Astrocyte (in vitro differentiated cells and primary cell): ENCODE measurements around the gene NAA20. TPM values are rescaled to one million over a fixed set of nuclear protein-coding genes. Genes with fewer than 3 reads are reported as not detected.

ENCODE experiments used
- DNase-seq: peaks from one replicate; pipeline ENCODE4 v3.0.0-alpha.2; 2010; ENCODE audit warnings: low read depth
- FAIRE-seq: peaks from 2 replicates; lab custom pipeline; 2011; peaks lifted over from hg19 to GRCh38; lab: Jason Lieb, UNC
- H2AFZ ChIP-seq: 2 replicates; pipeline ENCODE4 v1.6.0; 2012; ENCODE audit warnings: low read depth, low read length, inconsistent platforms
- H3K27ac ChIP-seq: 2 replicates; pipeline ENCODE4 v1.5.1; 2011; ENCODE audit warnings: low read depth, low read length, inconsistent platforms
- H3K27me3 ChIP-seq: 2 replicates; pipeline ENCODE4 v1.6.0; 2011; ENCODE audit warnings: low read length, inconsistent platforms; ENCODE audit not compliant: insufficient read depth
- H3K36me3 ChIP-seq: 2 replicates; pipeline ENCODE4 v1.5.1; 2011; ENCODE audit warnings: low read length, inconsistent platforms; ENCODE audit not compliant: insufficient read depth
- H3K4me1 ChIP-seq: 2 replicates; pipeline ENCODE4 v1.5.1; 2011; ENCODE audit warnings: low read length, inconsistent platforms; ENCODE audit not compliant: insufficient read depth
- H3K4me2 ChIP-seq: 2 replicates; pipeline ENCODE4 v1.6.0; 2012; ENCODE audit warnings: low read length, inconsistent platforms
- H3K4me3 ChIP-seq: 2 replicates; pipeline ENCODE4 v1.5.1; 2011; ENCODE audit warnings: low read depth, mild to moderate bottlenecking, low read length, inconsistent platforms; ENCODE audit not compliant: insufficient read depth
- H3K79me2 ChIP-seq: 2 replicates; pipeline ENCODE4 v1.6.0; 2012; ENCODE audit warnings: mild to moderate bottlenecking, low read length, inconsistent platforms; ENCODE audit not compliant: insufficient read depth
- H3K9ac ChIP-seq: 2 replicates; pipeline ENCODE4 v1.6.0; 2012; ENCODE audit warnings: mild to moderate bottlenecking, low read length, inconsistent platforms
- H3K9me3 ChIP-seq: 2 replicates; pipeline ENCODE4 v1.5.1; 2012; ENCODE audit warnings: low read depth, mild to moderate bottlenecking, low read length, inconsistent platforms; ENCODE audit not compliant: insufficient read depth
- H4K20me1 ChIP-seq: 2 replicates; pipeline ENCODE4 v1.6.0; 2012; ENCODE audit warnings: low read length, inconsistent platforms; ENCODE audit not compliant: insufficient read depth
- H3K27ac Mint-ChIP-seq: one replicate; pipeline ENCODE4 v1.8.0; 2021; ENCODE audit warnings: mild to moderate bottlenecking, mixed read lengths; ENCODE audit not compliant: unreplicated experiment
- H3K27me3 Mint-ChIP-seq: one replicate; pipeline ENCODE4 v1.8.0; 2021; ENCODE audit warnings: low read depth, mixed read lengths; ENCODE audit not compliant: unreplicated experiment
- H3K36me3 Mint-ChIP-seq: one replicate; pipeline ENCODE4 v1.8.0; 2021; ENCODE audit warnings: low read depth, mixed read lengths; ENCODE audit not compliant: unreplicated experiment
- H3K4me1 Mint-ChIP-seq: one replicate; pipeline ENCODE4 v1.8.0; 2021; ENCODE audit warnings: low read depth, mixed read lengths; ENCODE audit not compliant: unreplicated experiment
- H3K4me3 Mint-ChIP-seq: one replicate; pipeline ENCODE4 v1.8.0; 2021; ENCODE audit warnings: mild to moderate bottlenecking, moderate library complexity, mixed read lengths; ENCODE audit not compliant: unreplicated experiment
- H3K9me3 Mint-ChIP-seq: one replicate; pipeline ENCODE4 v1.8.0; 2021; ENCODE audit warnings: mild to moderate bottlenecking, mixed read lengths; ENCODE audit not compliant: unreplicated experiment
- EZH2 ChIP-seq: IDR thresholded peaks from 2 replicates; pipeline ENCODE4 v1.6.1; 2012; ENCODE audit warnings: mild to moderate bottlenecking, low read length, inconsistent platforms; ENCODE audit not compliant: insufficient read depth
- total RNA-seq: library from RNA; stranded (reverse); gene quantifications from 2 replicates; pipeline ENCODE4 v1.2.1, GENCODE V29; 2021
- TF ChIP-seq, protein P1 (sequence below): IDR thresholded peaks from 2 replicates; pipeline ENCODE4 v1.5.1; 2011; ENCODE audit warnings: low read depth, mild to moderate bottlenecking, inconsistent platforms, low read length, moderate library complexity; ENCODE audit not compliant: insufficient read depth

The NAA20 gene
- total RNA-seq, 1 donor from 2014 or later = 73.0 TPM

DNA sequence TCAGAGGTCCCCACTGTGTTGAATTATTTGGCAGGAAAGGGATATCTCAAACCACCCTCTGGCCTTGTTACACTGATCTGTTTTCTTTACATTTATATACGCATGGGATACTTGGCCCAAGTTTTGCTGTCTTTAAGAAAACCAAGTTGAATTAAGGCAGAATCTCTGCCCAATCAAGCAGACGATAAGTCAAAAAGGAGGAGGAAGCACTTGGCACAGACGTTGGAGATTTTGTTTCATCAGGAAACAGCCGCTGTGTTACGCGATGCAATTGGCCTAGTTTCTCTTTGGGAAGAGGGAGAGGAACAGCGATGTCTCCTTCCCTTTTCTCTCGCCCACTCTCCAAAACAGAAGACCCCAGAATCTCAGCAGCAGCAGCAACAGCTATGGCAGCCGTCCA lies 20.2 kb upstream of the NAA20 start:
- H3K27ac ChIP-seq = no peak overlapping the region
- peaks cover 46% of the 10 kb centered on the region for H3K79me2 ChIP-seq
- peaks cover 44% of the 10 kb centered on the region for H3K36me3 ChIP-seq
- no peak overlapping the region for H3K4me2 ChIP-seq
- no peaks in the 10 kb centered on the region for H3K9me3 ChIP-seq
- TF ChIP-seq, protein P1, sequence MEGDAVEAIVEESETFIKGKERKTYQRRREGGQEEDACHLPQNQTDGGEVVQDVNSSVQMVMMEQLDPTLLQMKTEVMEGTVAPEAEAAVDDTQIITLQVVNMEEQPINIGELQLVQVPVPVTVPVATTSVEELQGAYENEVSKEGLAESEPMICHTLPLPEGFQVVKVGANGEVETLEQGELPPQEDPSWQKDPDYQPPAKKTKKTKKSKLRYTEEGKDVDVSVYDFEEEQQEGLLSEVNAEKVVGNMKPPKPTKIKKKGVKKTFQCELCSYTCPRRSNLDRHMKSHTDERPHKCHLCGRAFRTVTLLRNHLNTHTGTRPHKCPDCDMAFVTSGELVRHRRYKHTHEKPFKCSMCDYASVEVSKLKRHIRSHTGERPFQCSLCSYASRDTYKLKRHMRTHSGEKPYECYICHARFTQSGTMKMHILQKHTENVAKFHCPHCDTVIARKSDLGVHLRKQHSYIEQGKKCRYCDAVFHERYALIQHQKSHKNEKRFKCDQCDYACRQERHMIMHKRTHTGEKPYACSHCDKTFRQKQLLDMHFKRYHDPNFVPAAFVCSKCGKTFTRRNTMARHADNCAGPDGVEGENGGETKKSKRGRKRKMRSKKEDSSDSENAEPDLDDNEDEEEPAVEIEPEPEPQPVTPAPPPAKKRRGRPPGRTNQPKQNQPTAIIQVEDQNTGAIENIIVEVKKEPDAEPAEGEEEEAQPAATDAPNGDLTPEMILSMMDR = no peak
- TF ChIP-seq EZH2 = no peak
- H3K4me3 Mint-ChIP-seq = no peak overlapping the region
- no peaks in the 10 kb centered on the region for H3K27me3 ChIP-seq
- no peak overlapping the region for H2AFZ ChIP-seq
- no peak overlapping the region for H3K9ac ChIP-seq
- no peak overlapping the region for H3K4me3 ChIP-seq
- DNase-seq (no peak), FAIRE-seq (no peak)
- peaks cover 45% of the 10 kb centered on the region for H3K4me1 Mint-ChIP-seq
- peaks cover 26% of the 10 kb centered on the region for H4K20me1 ChIP-seq
- no peaks in the 10 kb centered on the region for H3K27me3 Mint-ChIP-seq
- no peaks in the 10 kb centered on the region for H3K9me3 Mint-ChIP-seq
- H3K27ac Mint-ChIP-seq = no peak overlapping the region
- H3K4me1 ChIP-seq = peaks cover 33% of the 10 kb centered on the region
- peaks cover 18% of the 10 kb centered on the region for H3K36me3 Mint-ChIP-seq

- TF ChIP-seq, protein P1 = no peak
- no peaks in the 10 kb centered on the region for H3K27me3 Mint-ChIP-seq
- no peaks in the 10 kb centered on the region for H3K9me3 Mint-ChIP-seq
- no peak overlapping the region for H3K9ac ChIP-seq
- peaks cover 44% of the 10 kb centered on the region for H3K79me2 ChIP-seq
- H3K27ac ChIP-seq = no peak overlapping the region
- peaks cover 12% of the 10 kb centered on the region for H3K4me1 ChIP-seq
- no peak overlapping the region for H3K4me3 ChIP-seq
- no peaks in the 10 kb centered on the region for H3K27me3 ChIP-seq
- no peak for DNase-seq
- no peak overlapping the region for H3K27ac Mint-ChIP-seq
- H3K4me1 Mint-ChIP-seq = peaks cover 41% of the 10 kb centered on the region
- no peaks in the 10 kb centered on the region for H3K9me3 ChIP-seq
- H3K4me2 ChIP-seq = no peak overlapping the region
- H3K4me3 Mint-ChIP-seq = no peak overlapping the region
- no peak for FAIRE-seq
- peaks cover 35% of the 10 kb centered on the region for H4K20me1 ChIP-seq
- peaks cover 18% of the 10 kb centered on the region for H3K36me3 Mint-ChIP-seq
- peaks cover 58% of the 10 kb centered on the region for H3K36me3 ChIP-seq
- no peak overlapping the region for H2AFZ ChIP-seq
Observed at GRCh38 chr20:19998990-19999705, 18.0 kb upstream of the NAA20 start.

DNA sequence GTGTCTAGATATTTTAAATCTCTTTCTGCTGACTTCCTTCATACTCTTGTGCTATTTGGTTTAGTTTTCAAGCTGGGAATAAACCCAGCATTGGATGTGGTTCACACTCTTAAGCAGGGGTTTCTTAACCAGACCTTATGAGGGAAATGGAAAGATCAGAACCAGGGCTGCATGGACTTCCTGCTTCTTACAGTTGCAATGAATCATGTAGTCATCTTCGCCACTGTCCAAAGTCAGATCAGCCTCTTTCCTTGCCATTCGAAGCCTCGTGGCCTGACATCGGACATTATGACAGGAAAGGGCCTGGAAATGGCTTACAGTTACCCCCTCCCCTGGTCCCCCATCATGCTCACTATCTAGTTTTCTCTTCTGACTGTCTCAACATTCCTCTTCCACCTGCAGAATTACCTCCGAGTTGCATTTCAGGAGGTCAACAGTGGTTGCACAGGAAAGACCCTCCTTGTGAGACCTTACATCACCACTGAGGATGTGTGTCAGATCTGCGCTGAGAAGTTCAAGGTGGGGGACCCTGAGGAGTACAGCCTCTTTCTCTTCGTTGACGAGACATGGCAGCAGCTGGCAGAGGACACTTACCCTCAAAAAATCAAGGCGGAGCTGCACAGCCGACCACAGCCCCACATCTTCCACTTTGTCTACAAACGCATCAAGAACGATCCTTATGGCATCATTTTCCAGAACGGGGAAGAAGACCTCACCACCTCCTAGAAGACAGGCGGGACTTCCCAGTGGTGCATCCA lies 16.8 kb upstream of the NAA20 start:
- Histone ChIP-seq H2AFZ (no peak overlapping the region), H3K27me3 (no peaks in the 10 kb centered on the region), H3K36me3 (peaks cover 52% of the 10 kb centered on the region), H3K27ac (no peak overlapping the region), H3K9ac (no peak overlapping the region), H3K4me2 (no peak overlapping the region), H3K4me3 (no peak overlapping the region), H3K79me2 (peaks cover 34% of the 10 kb centered on the region), H3K4me1 (no peaks in the 10 kb centered on the region), H3K9me3 (no peaks in the 10 kb centered on the region), H4K20me1 (peaks cover 35% of the 10 kb centered on the region)
- no peak for TF ChIP-seq EZH2
- TF ChIP-seq, protein P1 = no peak
- Mint-ChIP-seq H3K4me1 (peaks cover 30% of the 10 kb centered on the region), H3K36me3 (peaks cover 18% of the 10 kb centered on the region), H3K4me3 (no peak overlapping the region), H3K27ac (no peak overlapping the region), H3K9me3 (no peaks in the 10 kb centered on the region), H3K27me3 (no peaks in the 10 kb centered on the region)
- FAIRE-seq = no peak
- no peak for DNase-seq
